NOMO-1 treated with DMSO at 0.1 percent for 48 hours (cell line): ENCODE results near the gene TYW5.

Experiments
- DNase-seq: peaks from one replicate; lab custom pipeline; 2025; ENCODE audit not compliant: unreplicated experiment; lab: John Stamatoyannopoulos, UW

TYW5 gene

GRCh38 chr2:199975273-199975895 lies 20.1 kb upstream of the TYW5 start:
- no peak for DNase-seq

- DNase-seq: peak; percentile 20
These were observed 18.4 kb upstream of the TYW5 start for GRCh38 chr2:199973703-199974102.

GRCh38 chr2:199972088-199972626 lies 16.9 kb upstream of the TYW5 start:
- DNase-seq: no peak

- DNase-seq: no peak
These were observed 12.8 kb upstream of the TYW5 start for GRCh38 chr2:199968126-199968525.

GRCh38 chr2:199966976-199967375 lies 11.7 kb upstream of the TYW5 start:
- no peak for DNase-seq

- DNase-seq: no peak
These were observed 11.1 kb upstream of the TYW5 start for GRCh38 chr2:199966405-199966804.

GRCh38 chr2:199962203-199962602 lies 6.9 kb upstream of the TYW5 start:
- no peak for DNase-seq

- no peak for DNase-seq
These were observed 2.7 kb upstream of the TYW5 start for GRCh38 chr2:199958014-199958413.

- no peak for DNase-seq
These were observed 730 bp upstream of the TYW5 start for GRCh38 chr2:199956062-199956380.

- no peak for DNase-seq
These were observed 318 bp downstream of the TYW5 start for GRCh38 chr2:199955007-199955338.

GRCh38 chr2:199951023-199951422 lies 4.3 kb downstream of the TYW5 start:
- DNase-seq: no peak

- DNase-seq: no peak
These were observed 4.9 kb downstream of the TYW5 start for GRCh38 chr2:199950396-199950795.

- DNase-seq: no peak
These were observed 8.5 kb downstream of the TYW5 start for GRCh38 chr2:199946836-199947235.

GRCh38 chr2:199946196-199946595 lies 9.1 kb downstream of the TYW5 start:
- DNase-seq: no peak

- no peak for DNase-seq
These were observed 11.9 kb downstream of the TYW5 start for GRCh38 chr2:199943373-199943772.

GRCh38 chr2:199940373-199940772 lies 14.9 kb downstream of the TYW5 start:
- DNase-seq: peak; percentile 72

GRCh38 chr2:199936554-199936953 lies 18.7 kb downstream of the TYW5 start:
- no peak for DNase-seq

- DNase-seq: no peak
These were observed 21.8 kb downstream of the TYW5 start for GRCh38 chr2:199933466-199933865.

GRCh38 chr2:199932312-199932855 lies 22.9 kb downstream of the TYW5 start:
- no peak for DNase-seq

- no peak for DNase-seq
These were observed 26.0 kb downstream of the TYW5 start for GRCh38 chr2:199929262-199929661.

- DNase-seq: no peak
These were observed 26.7 kb downstream of the TYW5 start for GRCh38 chr2:199928626-199929025.

- no peak for DNase-seq
These were observed 27.1 kb downstream of the TYW5 start for GRCh38 chr2:199928226-199928625.

GRCh38 chr2:199926806-199927205 lies 28.5 kb downstream of the TYW5 start:
- DNase-seq: no peak
